Endothelial cell of umbilical vein (primary cell): Measurements from ENCODE around the gene TYRO3. TPM values are rescaled to one million over a fixed set of nuclear protein-coding genes. Genes with fewer than 3 reads are reported as not detected.

Source experiments
- BruUV-seq: library from RNA; stranded (reverse); fragments of 400-500 nt; replicated peaks from 2 replicates; lab custom pipeline; 2021; lab: Mats Ljungman, UMichigan
- CTCF ChIA-PET: fragments of 300-600, 350-600 bp; sonication (Branson Sonifier 250); formaldehyde crosslinking; loops from one replicate; lab custom pipeline; 2021; ENCODE audit warnings: antibody characterized with exemption, inconsistent platforms; lab: Charles Lee
- POLR2A ChIA-PET: fragments of 300-600, 350-600 bp; sonication (Branson Sonifier 250); formaldehyde crosslinking; loops from one replicate; lab custom pipeline; 2021; ENCODE audit warnings: antibody characterized with exemption, inconsistent platforms; lab: Charles Lee
- DNase-seq: peaks from one replicate; pipeline ENCODE4 v3.0.0-alpha.2; 2011; ENCODE audit warnings: low read depth, low spot score
- FAIRE-seq: peaks from 2 replicates; lab custom pipeline; 2011; peaks lifted over from hg19 to GRCh38; lab: Jason Lieb, UNC
- H2AFZ ChIP-seq: 2 replicates; pipeline ENCODE4 v1.6.0; 2012; ENCODE audit warnings: low read depth, low read length, control low read depth, inconsistent platforms
- H3K27ac ChIP-seq: 2 replicates; pipeline ENCODE4 v1.5.1; 2011; ENCODE audit warnings: low read depth, mild to moderate bottlenecking, control low read depth, low read length, moderate library complexity; ENCODE audit not compliant: insufficient read depth
- H3K27me3 ChIP-seq, 2 experiments: 2 replicates each; pipeline versions ENCODE4 v1.6.0 to v1.6.1; 2011; ENCODE audit warnings: low read length in 2 of 2, mixed read lengths in 1 of 2; ENCODE audit not compliant: control insufficient read depth in 2 of 2, insufficient read depth in 2 of 2
- H3K36me3 ChIP-seq, 2 experiments: 2 replicates in 1 of 2; 3 replicates in 1 of 2; pipeline ENCODE4 v1.5.1; 2011; ENCODE audit warnings: low read length in 2 of 2, mild to moderate bottlenecking in 1 of 2, moderate library complexity in 1 of 2; ENCODE audit not compliant: control insufficient read depth in 2 of 2, insufficient read depth in 2 of 2; ENCODE audit errors: extremely low read depth in 1 of 2
- H3K4me1 ChIP-seq: 3 replicates; pipeline ENCODE4 v1.5.1; 2011; ENCODE audit warnings: mild to moderate bottlenecking, low read length; ENCODE audit not compliant: control insufficient read depth, insufficient read depth; ENCODE audit errors: extremely low read depth
- H3K4me2 ChIP-seq: 2 replicates; pipeline ENCODE4 v1.6.1; 2011; ENCODE audit warnings: low read length, control low read depth, mixed read lengths; ENCODE audit not compliant: insufficient read depth
- H3K4me3 ChIP-seq, 3 experiments: fragments of 200-600 bp in 1 of 3; sonication (generic), shearing (Covaris generic) in 1 of 3; replicated peaks in 1 of 3; 2 replicates each; pipeline ENCODE4 v1.5.1; 2011 to 2016; ENCODE audit warnings: control low read depth in 3 of 3, low read length in 3 of 3, mild to moderate bottlenecking in 2 of 3, inconsistent platforms in 1 of 3, low read depth in 1 of 3, moderate library complexity in 1 of 3; ENCODE audit not compliant: insufficient read depth in 1 of 3
- H3K79me2 ChIP-seq: 2 replicates; pipeline ENCODE4 v1.6.0; 2012; ENCODE audit warnings: low read length, inconsistent platforms; ENCODE audit not compliant: control insufficient read depth, insufficient read depth
- H3K9ac ChIP-seq: replicated peaks from 2 replicates; pipeline ENCODE3; 2011; ENCODE audit warnings: low read length, control low read depth; ENCODE audit not compliant: insufficient read depth; ENCODE audit errors: extremely low read depth
- H3K9me1 ChIP-seq: replicated peaks from 3 replicates; pipeline ENCODE4 v1.6.0; 2011; ENCODE audit warnings: mild to moderate bottlenecking, low read length; ENCODE audit not compliant: control insufficient read depth, insufficient read depth; ENCODE audit errors: extremely low read depth
- H3K9me3 ChIP-seq: replicated peaks from 2 replicates; pipeline ENCODE4 v1.5.1; 2012; ENCODE audit warnings: low read length, inconsistent platforms; ENCODE audit not compliant: control insufficient read depth, insufficient read depth
- H4K20me1 ChIP-seq: replicated peaks from 2 replicates; pipeline ENCODE3; 2011; ENCODE audit warnings: mild to moderate bottlenecking, low read length; ENCODE audit not compliant: control insufficient read depth, insufficient read depth; ENCODE audit errors: extremely low read depth
- CTCF ChIP-seq, 2 donors: IDR thresholded peaks; 1 replicate in 1 of 2; 2 replicates in 1 of 2; pipeline ENCODE4 v1.5.1; 2011; ENCODE audit warnings: low read length in 2 of 2, mild to moderate bottlenecking in 2 of 2, moderate library complexity in 2 of 2, control low read depth in 1 of 2, inconsistent platforms in 1 of 2, low read depth in 1 of 2; ENCODE audit not compliant: insufficient read depth in 1 of 2; ENCODE audit errors: extremely low read depth in 1 of 2
- EZH2 ChIP-seq: IDR thresholded peaks from 2 replicates; pipeline ENCODE4 v1.6.1; 2012; ENCODE audit warnings: borderline replicate concordance, low read depth, mild to moderate bottlenecking, moderate library complexity, low read length, inconsistent platforms; ENCODE audit not compliant: severe bottlenecking
- FOS ChIP-seq: IDR thresholded peaks from 2 replicates; pipeline ENCODE4 v1.6.1; 2011; ENCODE audit warnings: mild to moderate bottlenecking, low read length, moderate library complexity, borderline replicate concordance; ENCODE audit not compliant: insufficient read depth
- GATA2 ChIP-seq: IDR thresholded peaks from 2 replicates; pipeline ENCODE4 v1.7.0; 2011; ENCODE audit warnings: low read depth, mild to moderate bottlenecking, moderate library complexity, mixed read lengths, low read length; ENCODE audit not compliant: insufficient read length, insufficient read depth
- JUN ChIP-seq: IDR thresholded peaks from 2 replicates; pipeline ENCODE4 v1.6.1; 2011; ENCODE audit warnings: borderline replicate concordance, low read depth; ENCODE audit not compliant: insufficient read length, insufficient read depth
- MAX ChIP-seq: IDR thresholded peaks from 2 replicates; pipeline ENCODE4 v1.6.1; 2011; ENCODE audit not compliant: insufficient read depth, insufficient read length
- MYC ChIP-seq: IDR thresholded peaks from one replicate; pipeline ENCODE4 v1.6.1; 2011; ENCODE audit warnings: mild to moderate bottlenecking, low read depth, low read length
- POLR2A ChIP-seq: IDR thresholded peaks from 2 replicates; pipeline ENCODE4 v1.6.1; 2012; ENCODE audit warnings: low read depth, mild to moderate bottlenecking, control low read depth, low read length
- POLR2AphosphoS5 ChIP-seq: IDR thresholded peaks from 2 replicates; pipeline ENCODE4 v1.6.1; 2012; ENCODE audit warnings: low read depth, mild to moderate bottlenecking, control low read depth, low read length, moderate library complexity; ENCODE audit not compliant: insufficient read depth
- dilution Hi-C: fragments of 300-500 bp; cut with MboI; formaldehyde crosslinking; loops from one replicate; pipeline ENCODE4 v1.15.0; 2019; ENCODE audit warnings: low sequenced_read_pairs; ENCODE audit not compliant: extremely low pct_ligation_motif_present
- intact Hi-C: fragments of 100-400 bp; cut with micrococcal nuclease; formaldehyde crosslinking; loops from one replicate; pipeline ENCODE4 v1.10.0; 2022
- polyA plus RNA-seq, 4 experiments: library from polyadenylated mRNA; depleted of rRNA in 3 of 4; stranded (reverse) in 3 of 4; unstranded in 1 of 4; fragments of >200 nt; gene quantifications; 2 replicates each; pipeline versions ENCODE4 v1.2.1 to v1.2.3, GENCODE V29; 2011 to 2012; ENCODE audit warnings: missing spikeins in 1 of 4
- total RNA-seq: library from RNA; stranded (reverse); gene quantifications from 2 replicates; pipeline ENCODE4 v1.2.3, GENCODE V29; 2021

TYRO3 gene
- total and polyA plus RNA-seq, 2 donors (not counting 3 experiments of a cell fraction or from before 2014, with no cell fraction given), result 14.1 to 14.5 TPM

GRCh38 chr15:41565702-41566101 is 6.7 kb downstream of the TYRO3 start:
- intact Hi-C loops, result no loop called here
- Histone ChIP-seq H3K9ac (no peak overlapping the region), H3K27ac (no peak overlapping the region), H3K27me3 (no peaks in the 10 kb centered on the region), H3K9me3 (no peaks in the 10 kb centered on the region), H3K36me3 (peaks cover 0 to 2% of the 10 kb centered on the region in 2 experiments), H3K4me3 (no peak overlapping the region), H4K20me1 (no peaks in the 10 kb centered on the region), H3K9me1 (no peaks in the 10 kb centered on the region), H2AFZ (no peak overlapping the region), H3K4me1 (no peaks in the 10 kb centered on the region), H3K79me2 (no peaks in the 10 kb centered on the region), H3K4me2 (no peak overlapping the region)
- DNase-seq, result no peak
- TF ChIP-seq FOS (no peak), POLR2A (no peak), MAX (no peak), MYC (no peak), EZH2 (no peak), JUN (no peak), CTCF (IDR thresholded peaks at IDR 0.05; ENCODE audit: extremely low read depth in 1 of 2, insufficient read depth in 1 of 2, low read depth in 1 of 2, low read length in 2 of 2) (no peak), POLR2AphosphoS5 (no peak), GATA2 (no peak)
- dilution Hi-C loops, result no loop called here
- no TSS peak for BruUV-seq
- CTCF ChIA-PET, result interaction anchor here (1.5 kb wide), 1 partner anchor 8 kb away, joined by 6 read pairs; no protein-coding TSS in a partner anchor
- FAIRE-seq, result no peak
- POLR2A ChIA-PET, result no interaction called here
